Common myeloid progenitor, CD34-positive (primary cell): ENCODE measurements around the gene MBD5.

Source experiments
- CTCF ChIA-PET: fragments of 350-600 bp; sonication (Branson Sonifier 250); formaldehyde crosslinking; loops from one replicate; lab custom pipeline; 2021; ENCODE audit warnings: antibody characterized with exemption; lab: Charles Lee
- POLR2A ChIA-PET: fragments of 350-600 bp; sonication (Branson Sonifier 250); formaldehyde crosslinking; loops from one replicate; lab custom pipeline; 2021; ENCODE audit warnings: antibody characterized with exemption; lab: Charles Lee
- DNase-seq, 3 donors: peaks; one replicate each; pipeline versions ENCODE4 v3.0.0 to v3.0.0-alpha.2; 2013
- H3K27ac ChIP-seq, 2 experiments: 1 replicate in 1 of 2; 2 replicates in 1 of 2; pipeline ENCODE4 v1.7.0; 2013; ENCODE audit warnings: inconsistent platforms in 2 of 2, low read length in 2 of 2, mild to moderate bottlenecking in 2 of 2, low read depth in 1 of 2, moderate library complexity in 1 of 2; ENCODE audit not compliant: severe bottlenecking in 2 of 2, insufficient read depth in 1 of 2, poor library complexity in 1 of 2
- H3K27me3 ChIP-seq, 5 experiments: replicated peaks in 2 of 5; 1 replicate in 3 of 5; 2 replicates in 2 of 5; pipeline versions ENCODE4 v1.6.1 to v1.7.0; 2013; ENCODE audit warnings: low read length in 4 of 5, mild to moderate bottlenecking in 2 of 5, moderate library complexity in 2 of 5, inconsistent platforms in 1 of 5; ENCODE audit not compliant: insufficient read depth in 5 of 5, control insufficient read depth in 4 of 5
- H3K36me3 ChIP-seq, 4 experiments: 1 replicate in 2 of 4; 2 replicates in 2 of 4; pipeline versions ENCODE4 v1.6.1 to v1.7.0; 2013; ENCODE audit warnings: low read length in 3 of 4, control low read depth in 1 of 4, mild to moderate bottlenecking in 1 of 4; ENCODE audit not compliant: control insufficient read depth in 4 of 4, insufficient read depth in 4 of 4
- H3K4me1 ChIP-seq, 4 experiments: 1 replicate in 3 of 4; 2 replicates in 1 of 4; pipeline versions ENCODE4 v1.6.1 to v1.7.1; 2013; ENCODE audit warnings: low read length in 3 of 4, mild to moderate bottlenecking in 3 of 4, control low read depth in 1 of 4, inconsistent platforms in 1 of 4, moderate library complexity in 1 of 4; ENCODE audit not compliant: control insufficient read depth in 4 of 4, insufficient read depth in 4 of 4; ENCODE audit errors: control extremely low read depth in 1 of 4
- H3K4me3 ChIP-seq, 7 experiments: 1 replicate in 4 of 7; 2 replicates in 3 of 7; pipeline versions ENCODE4 v1.5.1 to v1.7.0; 2013; ENCODE audit warnings: mild to moderate bottlenecking in 7 of 7, low read length in 6 of 7, moderate library complexity in 6 of 7, inconsistent platforms in 2 of 7, low read depth in 2 of 7, control low read depth in 1 of 7; ENCODE audit not compliant: insufficient read depth in 4 of 7, control insufficient read depth in 1 of 7; ENCODE audit errors: extremely low read depth in 1 of 7
- H3K9me3 ChIP-seq, 5 experiments: 1 replicate in 4 of 5; 2 replicates in 1 of 5; pipeline versions ENCODE4 v1.6.1 to v1.7.1; 2013; ENCODE audit warnings: low read length in 4 of 5, mild to moderate bottlenecking in 2 of 5, inconsistent platforms in 1 of 5, low read depth in 1 of 5, moderate library complexity in 1 of 5; ENCODE audit not compliant: control insufficient read depth in 4 of 5, insufficient read depth in 2 of 5; ENCODE audit errors: control extremely low read depth in 1 of 5
- WGBS: methylation state at CpG from one replicate; pipeline ENCODE4 v1.1.5; 2013; ENCODE audit not compliant: insufficient coverage; 5-methylcytosine and 5-hydroxymethylcytosine counted together

Gene MBD5

DNA sequence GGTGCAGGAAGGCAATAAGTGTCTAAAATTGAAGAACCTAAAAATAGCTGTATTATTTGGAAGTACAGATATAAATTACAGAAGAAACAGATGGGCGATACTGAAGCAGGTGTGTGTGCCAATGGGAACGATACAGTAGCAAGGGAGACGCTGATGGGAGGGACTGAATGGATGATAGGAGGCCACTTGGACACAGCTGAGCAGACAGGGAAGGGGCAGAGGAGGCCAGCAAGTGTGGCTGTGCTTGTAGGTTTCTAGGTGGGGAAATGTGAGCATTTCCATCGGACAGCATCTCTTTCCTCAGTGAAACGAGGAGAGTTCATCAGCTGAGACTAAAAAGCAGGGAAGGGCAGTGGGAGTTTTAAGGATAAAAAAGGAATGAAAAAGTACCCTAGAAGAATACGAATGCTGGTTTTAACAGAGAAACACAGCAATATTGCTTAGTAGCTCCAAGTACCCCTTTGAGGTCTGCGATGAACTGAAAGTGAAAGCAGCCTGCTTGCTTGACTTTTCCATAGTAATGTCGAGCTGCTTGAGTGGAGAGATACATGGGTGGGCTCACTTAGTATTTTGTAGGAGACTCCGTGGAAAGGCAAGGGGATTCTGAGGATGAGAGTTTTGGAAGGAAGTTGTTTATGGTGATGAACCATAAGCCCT is 531.9 kb downstream of the MBD5 start:
- WGBS, result 7% methylated on average over 9 of the region's 9 CpGs
- CTCF ChIA-PET, result interaction anchor here (0.8 to 1.4 kb wide), 4 partner anchors 10 to 36 kb away, joined by 3 to 4 read pairs (median 3); no protein-coding TSS in a partner anchor
- H3K36me3 ChIP-seq, result no peaks in the 10 kb centered on the region
- H3K27me3 ChIP-seq, result no peaks in the 10 kb centered on the region
- peak; percentile 59 to 86 (median 80) for DNase-seq
- peaks cover 0 to 2% (median 0%) of the 10 kb centered on the region in 5 experiments for H3K9me3 ChIP-seq
- H3K4me3 ChIP-seq, result peak overlapping the region in 6 of 7 experiments; percentile 59 to 83 (median 63)
- H3K4me1 ChIP-seq, result peaks cover 2 to 26% (median 17%) of the 10 kb centered on the region in 4 experiments
- POLR2A ChIA-PET, result no interaction called here
- peak overlapping the region; percentile 46 to 58 for H3K27ac ChIP-seq

DNA sequence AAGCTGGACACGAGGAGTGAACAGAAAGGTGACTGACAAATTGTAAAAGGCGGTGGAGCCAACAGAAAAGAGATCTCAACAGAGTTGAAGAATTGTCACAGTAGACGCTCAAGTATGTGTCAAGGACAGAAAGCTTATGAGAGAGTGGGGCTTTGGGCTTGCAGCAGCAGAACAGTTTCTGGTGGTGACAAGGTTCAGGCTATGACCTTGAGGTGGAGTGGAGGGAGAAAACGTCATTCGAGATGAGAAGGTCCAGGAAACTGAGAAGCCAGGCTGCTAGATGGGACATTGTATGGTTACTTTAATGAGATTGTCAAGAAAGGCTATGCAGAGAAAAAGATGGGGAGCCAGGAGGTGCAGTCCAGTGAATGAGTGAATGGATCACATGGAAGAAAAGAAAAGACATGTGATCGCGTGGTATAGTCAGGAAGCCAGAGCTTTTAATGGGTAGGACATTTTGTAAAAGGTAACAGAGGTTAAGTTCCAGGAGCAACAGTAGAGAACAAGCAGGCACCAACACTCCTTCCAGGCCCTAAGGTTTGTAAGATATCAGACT is 532.5 kb downstream of the MBD5 start:
- ChIA-PET CTCF (interaction anchor here (1.4 kb wide), 1 partner anchor 35 kb away, joined by 3 read pairs; no protein-coding TSS in a partner anchor), POLR2A (no interaction called here)
- Histone ChIP-seq H3K9me3 (peaks cover 0 to 2% (median 0%) of the 10 kb centered on the region in 5 experiments), H3K4me3 (peak overlapping the region in 6 of 7 experiments; percentile 59 to 83 (median 63)), H3K27me3 (no peaks in the 10 kb centered on the region), H3K4me1 (peaks cover 2 to 26% (median 17%) of the 10 kb centered on the region in 4 experiments), H3K27ac (peak overlapping the region; percentile 46 to 58), H3K36me3 (no peaks in the 10 kb centered on the region)
- DNase-seq, result no peak
- WGBS, result 72% methylated on average over 7 of the region's 7 CpGs

DNA sequence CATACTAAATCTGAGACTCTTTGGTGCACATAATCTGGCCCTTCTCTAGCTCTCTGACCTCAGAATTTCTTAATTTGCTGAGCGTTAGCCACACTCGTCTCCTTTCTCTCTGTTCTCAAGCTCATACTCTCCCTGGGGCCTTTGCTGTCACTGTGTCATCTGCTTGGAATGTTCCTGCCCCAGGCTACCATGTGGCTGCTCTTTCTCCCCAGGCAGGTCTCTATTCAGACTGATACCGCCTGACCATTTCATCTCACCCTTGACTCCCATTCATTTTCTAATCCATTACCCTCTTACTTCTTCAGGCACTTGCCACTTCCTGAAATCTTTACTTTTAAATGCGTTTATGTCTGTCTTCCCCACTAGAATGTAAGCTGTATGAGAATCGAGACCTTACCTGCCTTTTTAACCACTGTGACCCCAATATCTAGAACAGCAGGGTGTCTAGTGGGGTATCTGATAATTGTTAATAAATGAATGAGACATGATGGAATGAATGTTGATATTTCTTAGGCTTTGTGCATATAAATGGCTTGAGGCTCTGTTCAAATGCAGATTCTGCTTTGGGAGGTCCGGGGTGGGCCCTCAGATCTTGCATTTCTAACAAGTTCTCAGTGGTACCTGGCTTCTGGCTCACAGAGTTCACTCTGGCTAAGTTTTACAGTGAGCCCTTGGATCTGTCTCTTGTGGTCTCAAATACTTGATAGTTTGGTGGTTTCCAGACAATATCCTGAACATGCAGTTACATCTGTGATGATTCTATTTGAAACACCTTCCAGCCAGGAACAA is 533.8 kb downstream of the MBD5 start:
- no peak for DNase-seq
- no peaks in the 10 kb centered on the region for H3K36me3 ChIP-seq
- H3K9me3 ChIP-seq, result peaks cover 0 to 4% (median 0%) of the 10 kb centered on the region in 5 experiments
- H3K4me1 ChIP-seq, result peaks cover 2 to 26% (median 17%) of the 10 kb centered on the region in 4 experiments
- 100% methylated on average over 3 of the region's 6 CpGs for WGBS
- ChIA-PET POLR2A (interaction anchor here (0.8 to 1.4 kb wide), 2 partner anchors 9 to 13 kb away, joined by 4 read pairs; no protein-coding TSS in a partner anchor), CTCF (no interaction called here)
- no peak overlapping the region for H3K27ac ChIP-seq
- H3K4me3 ChIP-seq, result no peak overlapping the region
- no peaks in the 10 kb centered on the region for H3K27me3 ChIP-seq

DNA sequence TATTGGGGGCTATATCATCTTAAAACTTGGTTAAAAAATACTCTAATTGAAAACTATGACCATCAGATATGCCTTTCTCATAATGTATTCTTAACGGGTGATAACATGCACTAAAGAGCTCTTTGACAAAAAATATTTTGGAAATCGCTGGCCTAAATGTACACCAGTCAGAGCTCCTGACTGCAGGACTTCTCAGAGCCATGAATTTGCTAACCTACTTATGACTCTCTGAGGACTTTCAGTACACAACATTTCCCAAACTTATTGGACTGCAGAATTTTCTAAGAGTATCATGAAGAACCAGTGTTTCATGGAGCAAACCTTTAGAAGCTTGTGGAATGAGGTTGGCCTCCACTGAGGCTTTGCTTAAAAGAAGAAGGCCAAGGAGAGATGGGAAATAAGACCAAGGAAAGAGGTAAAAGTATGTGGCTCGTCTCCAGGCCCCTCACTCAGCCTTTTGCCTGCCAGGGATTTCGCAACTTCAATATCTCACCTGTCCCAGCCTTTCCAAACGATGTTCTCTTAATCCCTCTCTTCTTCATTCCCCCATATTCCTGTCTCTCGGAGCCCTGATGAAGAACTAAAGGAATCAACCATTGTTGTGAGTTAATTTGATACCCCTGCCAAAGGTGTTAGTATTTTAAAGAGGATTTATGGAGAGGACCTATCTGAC is 534.9 kb downstream of the MBD5 start:
- no peaks in the 10 kb centered on the region for H3K36me3 ChIP-seq
- peaks cover 0 to 2% (median 0%) of the 10 kb centered on the region in 5 experiments for H3K9me3 ChIP-seq
- ChIA-PET POLR2A (interaction anchor here (1.4 kb wide), 1 partner anchor 12 kb away, joined by 4 read pairs; no protein-coding TSS in a partner anchor), CTCF (interaction anchor here (0.7 kb wide), 1 partner anchor 47 kb away, joined by 3 read pairs; no protein-coding TSS in a partner anchor)
- no peak for DNase-seq
- no peaks in the 10 kb centered on the region for H3K27me3 ChIP-seq
- H3K27ac ChIP-seq, result no peak overlapping the region
- 96% methylated on average over 2 of the region's 6 CpGs for WGBS
- no peak overlapping the region for H3K4me3 ChIP-seq
- peaks cover 2 to 26% (median 17%) of the 10 kb centered on the region in 4 experiments for H3K4me1 ChIP-seq

DNA sequence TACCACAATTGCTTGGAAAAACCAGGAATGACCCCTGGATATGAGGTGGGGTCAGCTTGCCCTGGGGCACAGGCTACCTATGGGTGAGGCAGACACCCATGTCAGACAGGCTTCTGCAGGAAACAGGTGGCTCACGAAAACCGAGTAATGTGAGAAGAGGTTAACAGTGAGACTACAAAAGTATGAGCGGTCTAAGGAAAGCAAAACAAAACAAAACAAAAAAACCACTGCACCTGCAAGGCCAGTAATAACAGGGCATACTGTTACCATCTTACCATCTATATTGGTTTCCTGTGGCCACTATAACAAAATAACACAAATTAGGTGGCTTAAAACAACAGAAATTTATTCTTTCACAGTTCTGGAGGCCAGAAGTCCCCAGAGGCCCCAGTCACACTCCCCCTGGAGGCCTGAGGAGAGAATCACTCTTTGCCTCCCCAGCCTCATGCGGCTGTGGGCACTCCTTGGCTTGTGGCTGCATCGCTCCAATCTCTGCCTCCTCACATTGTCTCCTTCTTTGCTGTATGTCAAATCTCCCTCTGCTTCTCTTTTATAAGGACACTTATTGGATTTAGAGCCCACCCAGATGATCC is 537.0 kb downstream of the MBD5 start:
- no peak for DNase-seq
- WGBS, result 100% methylated on average over 2 of the region's 5 CpGs
- ChIA-PET POLR2A (no interaction called here), CTCF (no interaction called here)
- peaks cover 2 to 12% (median 11%) of the 10 kb centered on the region in 4 experiments for H3K4me1 ChIP-seq
- no peaks in the 10 kb centered on the region for H3K27me3 ChIP-seq
- H3K9me3 ChIP-seq, result peaks cover 0 to 2% (median 0%) of the 10 kb centered on the region in 5 experiments
- H3K36me3 ChIP-seq, result no peaks in the 10 kb centered on the region
- H3K4me3 ChIP-seq, result no peak overlapping the region
- no peak overlapping the region for H3K27ac ChIP-seq

DNA sequence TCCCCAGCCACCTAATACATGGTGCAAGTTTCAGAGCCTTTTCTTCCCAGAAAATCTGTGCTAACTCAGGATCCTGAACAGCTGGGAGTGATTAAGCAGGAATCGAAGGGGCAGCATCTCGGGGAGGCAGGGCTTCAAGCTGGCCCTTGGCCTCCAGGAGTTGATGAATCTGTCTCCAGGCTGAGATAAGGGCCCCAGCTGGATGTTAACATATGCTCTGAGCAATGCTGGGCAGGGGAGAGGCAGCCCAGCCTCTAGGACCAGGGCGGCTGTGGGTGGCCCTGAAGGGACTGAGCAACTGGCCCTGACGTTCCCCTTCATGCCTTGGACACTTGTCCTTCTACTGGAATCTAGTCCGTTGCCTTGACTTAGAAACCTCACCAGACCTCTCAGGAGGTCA is 539.6 kb downstream of the MBD5 start:
- CTCF ChIA-PET, result interaction anchor here (0.6 to 1.0 kb wide), 3 partner anchors 10 to 43 kb away, joined by 3 to 4 read pairs (median 4); no protein-coding TSS in a partner anchor

More for the DNA sequence above, 539.6 kb downstream of the MBD5 start:
- H3K27ac ChIP-seq, result no peak overlapping the region
- DNase-seq, result no peak
- no peaks in the 10 kb centered on the region for H3K36me3 ChIP-seq
- peaks cover 0 to 3% (median 0%) of the 10 kb centered on the region in 4 experiments for H3K4me1 ChIP-seq
- no peak overlapping the region for H3K4me3 ChIP-seq
- 98% methylated on average over 5 of the region's 5 CpGs for WGBS
- peaks cover 0 to 2% (median 0%) of the 10 kb centered on the region in 5 experiments for H3K9me3 ChIP-seq
- no peaks in the 10 kb centered on the region for H3K27me3 ChIP-seq
- POLR2A ChIA-PET, result no interaction called here
